Measurements from ENCODE around the gene WDR36. TPM values are rescaled to one million over a fixed set of nuclear protein-coding genes. Genes with fewer than 3 reads are reported as not detected.

WDR36 gene
- total RNA-seq, 1 experiment from 2014 or later = 17.7 TPM

- ChIA-PET CTCF (no interaction called here), POLR2A (ENCODE audit: unreplicated experiment) (no interaction called here)
- no peaks in the 10 kb centered on the region for H3F3A ChIP-seq (ENCODE audit: insufficient read depth, low read depth)
- TF ChIP-seq CTCF (conservative IDR thresholded peaks at IDR 0.05) (no peak), EZH2 (IDR thresholded peaks at IDR 0.05; ENCODE audit: low read depth) (no peak)
- no peak for DNase-seq
- no peak overlapping the region for H2AFZ ChIP-seq
- H3K9me2 ChIP-seq (ENCODE audit: insufficient read depth) = no peaks in the 10 kb centered on the region
- H3K79me2 ChIP-seq (ENCODE audit: low read depth) = no peaks in the 10 kb centered on the region
- H3K27ac ChIP-seq = no peak overlapping the region
- peaks cover 14% of the 10 kb centered on the region; the same call in 1 of the 2 replicates for H3K27me3 ChIP-seq (ENCODE audit: insufficient read depth, low read depth)
- no peaks in the 10 kb centered on the region for H3K36me3 ChIP-seq (ENCODE audit: low read depth)
- H3K4me2 ChIP-seq = no peak overlapping the region
- no peak overlapping the region for H3K4me3 ChIP-seq
- BruUV-seq (replicated peaks) = no TSS peak
- H4K20me1 ChIP-seq (ENCODE audit: insufficient read depth) = no peaks in the 10 kb centered on the region
- H3K4me1 ChIP-seq (replicated peaks; ENCODE audit: insufficient read depth) = peaks cover 6% of the 10 kb centered on the region; the same call in 1 of the 2 replicates
- intact Hi-C loops (cut with micrococcal nuclease; ENCODE audit: unreplicated experiment) = no loop called here
- H3K9me3 ChIP-seq (ENCODE audit: insufficient read depth, low read depth) = no peaks in the 10 kb centered on the region
Observed at GRCh38 chr5:111074244-111074643, 17.9 kb upstream of the WDR36 start.

- Histone ChIP-seq H3F3A (ENCODE audit: insufficient read depth, low read depth) (no peaks in the 10 kb centered on the region), H3K4me2 (no peak overlapping the region), H3K9me2 (ENCODE audit: insufficient read depth) (no peaks in the 10 kb centered on the region), H4K20me1 (ENCODE audit: insufficient read depth) (no peaks in the 10 kb centered on the region), H3K79me2 (ENCODE audit: low read depth) (no peaks in the 10 kb centered on the region), H2AFZ (no peak overlapping the region), H3K4me1 (replicated peaks; ENCODE audit: insufficient read depth) (peaks cover 6% of the 10 kb centered on the region; the same call in 1 of the 2 replicates), H3K27ac (peak overlapping the region; percentile 35; the same call in 1 of the 2 replicates), H3K27me3 (ENCODE audit: insufficient read depth, low read depth) (peaks cover 7% of the 10 kb centered on the region; the same call in 1 of the 2 replicates), H3K36me3 (ENCODE audit: low read depth) (no peaks in the 10 kb centered on the region), H3K4me3 (no peak overlapping the region), H3K9me3 (ENCODE audit: insufficient read depth, low read depth) (no peaks in the 10 kb centered on the region)
- ChIA-PET POLR2A (ENCODE audit: unreplicated experiment) (no interaction called here), CTCF (no interaction called here)
- TF ChIP-seq EZH2 (IDR thresholded peaks at IDR 0.05; ENCODE audit: low read depth) = no peak
- TF ChIP-seq CTCF (conservative IDR thresholded peaks at IDR 0.05) = no peak
- DNase-seq = peak in 1 of 2 experiments; percentile 59
- intact Hi-C loops (cut with micrococcal nuclease; ENCODE audit: unreplicated experiment) = no loop called here
- BruUV-seq (replicated peaks) = no TSS peak
Observed at GRCh38 chr5:111075520-111075919, 16.6 kb upstream of the WDR36 start.

- H3K4me2 ChIP-seq = no peak overlapping the region
- intact Hi-C loops (cut with micrococcal nuclease; ENCODE audit: unreplicated experiment) = no loop called here
- no peaks in the 10 kb centered on the region for H3K9me2 ChIP-seq (ENCODE audit: insufficient read depth)
- no peaks in the 10 kb centered on the region for H4K20me1 ChIP-seq (ENCODE audit: insufficient read depth)
- H3K9me3 ChIP-seq (ENCODE audit: insufficient read depth, low read depth) = no peaks in the 10 kb centered on the region
- ChIA-PET POLR2A (ENCODE audit: unreplicated experiment) (no interaction called here), CTCF (no interaction called here)
- H3K27me3 ChIP-seq (ENCODE audit: insufficient read depth, low read depth) = peaks cover 7% of the 10 kb centered on the region; the same call in 1 of the 2 replicates
- no peak overlapping the region for H2AFZ ChIP-seq
- no peak overlapping the region for H3K27ac ChIP-seq
- no peaks in the 10 kb centered on the region for H3F3A ChIP-seq (ENCODE audit: insufficient read depth, low read depth)
- BruUV-seq (replicated peaks) = no TSS peak
- H3K79me2 ChIP-seq (ENCODE audit: low read depth) = no peaks in the 10 kb centered on the region
- H3K36me3 ChIP-seq (ENCODE audit: low read depth) = no peaks in the 10 kb centered on the region
- no peak for DNase-seq
- H3K4me3 ChIP-seq = no peak overlapping the region
- TF ChIP-seq CTCF (conservative IDR thresholded peaks at IDR 0.05) = no peak
- no peak for TF ChIP-seq EZH2 (IDR thresholded peaks at IDR 0.05; ENCODE audit: low read depth)
- H3K4me1 ChIP-seq (replicated peaks; ENCODE audit: insufficient read depth) = peaks cover 6% of the 10 kb centered on the region; the same call in 1 of the 2 replicates
Observed at GRCh38 chr5:111076091-111076490, 16.1 kb upstream of the WDR36 start.

Measured in PC-9 (cell line).